Fibroblast of upper back skin (primary cell): ENCODE data around the gene FLVCR2.

ENCODE experiments used
- DNase-seq: peaks from one replicate; pipeline ENCODE4 v3.0.0-alpha.2; 2013

The FLVCR2 gene

GRCh38 chr14:75559045-75559444 lies 19.4 kb upstream of the FLVCR2 start:
- no peak for DNase-seq

- peak; percentile 74 for DNase-seq
These were observed 18.8 kb upstream of the FLVCR2 start for GRCh38 chr14:75559451-75560222.

GRCh38 chr14:75561013-75561432 lies 17.4 kb upstream of the FLVCR2 start:
- DNase-seq: peak; percentile 61

GRCh38 chr14:75562089-75562488 lies 16.3 kb upstream of the FLVCR2 start:
- no peak for DNase-seq

- DNase-seq: no peak
These were observed 15.9 kb upstream of the FLVCR2 start for GRCh38 chr14:75562489-75562888.

- no peak for DNase-seq
These were observed 14.5 kb upstream of the FLVCR2 start for GRCh38 chr14:75563931-75564330.

- DNase-seq: no peak
These were observed 13.4 kb upstream of the FLVCR2 start for GRCh38 chr14:75565056-75565455.

GRCh38 chr14:75566321-75566720 lies 12.1 kb upstream of the FLVCR2 start:
- DNase-seq: no peak

GRCh38 chr14:75566752-75567151 lies 11.7 kb upstream of the FLVCR2 start:
- no peak for DNase-seq

GRCh38 chr14:75568140-75568539 lies 10.3 kb upstream of the FLVCR2 start:
- DNase-seq: no peak

- DNase-seq: no peak
These were observed 9.6 kb upstream of the FLVCR2 start for GRCh38 chr14:75568791-75569190.

GRCh38 chr14:75570797-75571196 lies 7.6 kb upstream of the FLVCR2 start:
- no peak for DNase-seq

GRCh38 chr14:75572104-75572503 lies 6.3 kb upstream of the FLVCR2 start:
- no peak for DNase-seq

- DNase-seq: no peak
These were observed 1.3 kb upstream of the FLVCR2 start for GRCh38 chr14:75577090-75577489.

GRCh38 chr14:75577729-75578101 lies 705 bp upstream of the FLVCR2 start:
- DNase-seq: peak; percentile 72

- DNase-seq: no peak
These were observed 442 bp downstream of the FLVCR2 start for GRCh38 chr14:75578786-75579337.

GRCh38 chr14:75579338-75579864 lies 981 bp downstream of the FLVCR2 start:
- no peak for DNase-seq

GRCh38 chr14:75579882-75580281 lies 1.5 kb downstream of the FLVCR2 start:
- no peak for DNase-seq

GRCh38 chr14:75587388-75587787 lies 9.0 kb downstream of the FLVCR2 start:
- no peak for DNase-seq

GRCh38 chr14:75589931-75590330 lies 11.5 kb downstream of the FLVCR2 start:
- no peak for DNase-seq

GRCh38 chr14:75591331-75591946 lies 13.0 kb downstream of the FLVCR2 start:
- no peak for DNase-seq

- no peak for DNase-seq
These were observed 13.7 kb downstream of the FLVCR2 start for GRCh38 chr14:75591987-75592575.

- no peak for DNase-seq
These were observed 16.8 kb downstream of the FLVCR2 start for GRCh38 chr14:75595226-75595625.

GRCh38 chr14:75597149-75597548 lies 18.7 kb downstream of the FLVCR2 start:
- no peak for DNase-seq
